ENCODE results near the gene ATP6AP1.

ATP6AP1 gene

DNA sequence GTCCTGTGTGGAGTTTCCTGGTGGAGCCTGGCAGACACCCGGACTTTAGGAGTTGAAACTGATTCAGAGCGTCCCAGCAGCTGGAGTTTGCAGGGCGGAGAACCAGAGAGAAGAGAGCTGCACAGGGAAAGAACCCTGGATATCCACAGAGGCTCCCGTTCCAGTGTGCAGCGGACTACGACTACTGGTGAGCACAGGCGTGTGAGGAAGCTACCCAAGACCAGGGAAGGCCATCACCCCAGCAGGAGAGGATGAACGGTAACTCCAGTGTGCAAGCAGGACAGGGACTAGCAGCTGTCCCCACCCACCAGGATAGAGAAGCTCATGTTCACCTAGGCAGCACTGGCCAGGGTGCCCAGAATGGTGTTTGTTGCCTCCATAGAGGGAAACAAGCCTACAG is 48.3 kb downstream of the ATP6AP1 start:
- no peaks in the 10 kb centered on the region for H3K36me3 ChIP-seq (ENCODE audit: low read length)
- H3F3A ChIP-seq (ENCODE audit: insufficient read depth): peaks cover 18% of the 10 kb centered on the region
- no peak overlapping the region for H3K4me3 ChIP-seq (ENCODE audit: insufficient read depth, low read length, poor library complexity, severe bottlenecking)
- no peak overlapping the region for H2AFZ ChIP-seq (ENCODE audit: low read depth, low read length, severe bottlenecking)
- H4K20me1 ChIP-seq (ENCODE audit: low read depth, low read length): no peaks in the 10 kb centered on the region
- no peak overlapping the region for H3K27ac ChIP-seq (ENCODE audit: low read depth, low read length)
- no peak overlapping the region for H3K9ac ChIP-seq (ENCODE audit: low read length)
- H3K9me3 ChIP-seq (ENCODE audit: insufficient read depth, low read length): no peaks in the 10 kb centered on the region
- H3K27me3 ChIP-seq (ENCODE audit: low read length): no peaks in the 10 kb centered on the region
- no peaks in the 10 kb centered on the region for H3K9me2 ChIP-seq (replicated peaks; ENCODE audit: insufficient read depth, low read length)
- no peaks in the 10 kb centered on the region for H3K79me2 ChIP-seq (ENCODE audit: insufficient read depth, low read length)
- TF ChIP-seq EZH2phosphoT487 (conservative IDR thresholded peaks at IDR 0.05; ENCODE audit: low read length) (no peak), CTCF (IDR thresholded peaks at IDR 0.05; ENCODE audit: insufficient read depth, low read length, poor library complexity, severe bottlenecking) (no peak)
- no peak overlapping the region for H3K4me2 ChIP-seq (ENCODE audit: low read depth, low read length, poor library complexity, severe bottlenecking)

DNA sequence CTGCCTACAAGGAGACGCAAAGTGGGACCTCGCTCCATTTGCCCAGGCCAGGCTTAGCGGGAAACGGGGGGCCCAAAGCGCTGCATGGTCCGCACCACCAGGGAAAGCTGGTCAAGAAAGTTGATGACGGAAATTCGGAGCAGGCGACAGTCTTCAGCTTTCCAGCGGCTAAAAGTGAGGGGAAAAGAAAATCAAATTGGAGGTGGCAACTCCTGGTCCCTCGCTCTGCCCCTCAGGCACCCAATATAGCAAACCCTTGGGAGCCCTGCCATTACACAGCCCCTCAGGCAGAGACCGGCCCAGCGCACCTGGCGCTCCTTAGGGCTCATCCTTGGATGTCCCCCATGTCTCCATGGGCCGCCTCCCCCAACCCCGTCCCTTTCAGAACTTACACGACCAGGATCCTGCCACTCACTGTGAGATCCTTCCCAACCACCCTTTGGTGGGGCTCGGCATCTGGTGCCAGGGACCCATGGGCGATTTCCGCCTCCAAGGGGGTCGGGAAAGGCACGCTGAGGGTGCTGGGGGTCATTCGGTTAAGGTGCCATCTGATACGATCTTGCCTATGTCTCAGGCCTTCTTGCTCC is 49.5 kb downstream of the ATP6AP1 start:
- Histone ChIP-seq H3K9me2 (replicated peaks; ENCODE audit: insufficient read depth, low read length) (no peaks in the 10 kb centered on the region), H3K36me3 (ENCODE audit: low read length) (no peaks in the 10 kb centered on the region), H3K27ac (ENCODE audit: low read depth, low read length) (peak overlapping the region; percentile 88), H3K27me3 (ENCODE audit: low read length) (no peaks in the 10 kb centered on the region), H3F3A (ENCODE audit: insufficient read depth) (peaks cover 20% of the 10 kb centered on the region), H4K20me1 (ENCODE audit: low read depth, low read length) (no peaks in the 10 kb centered on the region), H3K9ac (ENCODE audit: low read length) (peak overlapping the region; percentile 78), H3K4me2 (ENCODE audit: low read depth, low read length, poor library complexity, severe bottlenecking) (peak overlapping the region; percentile 89), H3K4me3 (ENCODE audit: insufficient read depth, low read length, poor library complexity, severe bottlenecking) (peak overlapping the region; percentile 71), H3K79me2 (ENCODE audit: insufficient read depth, low read length) (no peaks in the 10 kb centered on the region), H3K9me3 (ENCODE audit: insufficient read depth, low read length) (no peaks in the 10 kb centered on the region), H2AFZ (ENCODE audit: low read depth, low read length, severe bottlenecking) (no peak overlapping the region)
- TF ChIP-seq EZH2phosphoT487 (conservative IDR thresholded peaks at IDR 0.05; ENCODE audit: low read length) (no peak), CTCF (IDR thresholded peaks at IDR 0.05; ENCODE audit: insufficient read depth, low read length, poor library complexity, severe bottlenecking) (no peak)

DNA sequence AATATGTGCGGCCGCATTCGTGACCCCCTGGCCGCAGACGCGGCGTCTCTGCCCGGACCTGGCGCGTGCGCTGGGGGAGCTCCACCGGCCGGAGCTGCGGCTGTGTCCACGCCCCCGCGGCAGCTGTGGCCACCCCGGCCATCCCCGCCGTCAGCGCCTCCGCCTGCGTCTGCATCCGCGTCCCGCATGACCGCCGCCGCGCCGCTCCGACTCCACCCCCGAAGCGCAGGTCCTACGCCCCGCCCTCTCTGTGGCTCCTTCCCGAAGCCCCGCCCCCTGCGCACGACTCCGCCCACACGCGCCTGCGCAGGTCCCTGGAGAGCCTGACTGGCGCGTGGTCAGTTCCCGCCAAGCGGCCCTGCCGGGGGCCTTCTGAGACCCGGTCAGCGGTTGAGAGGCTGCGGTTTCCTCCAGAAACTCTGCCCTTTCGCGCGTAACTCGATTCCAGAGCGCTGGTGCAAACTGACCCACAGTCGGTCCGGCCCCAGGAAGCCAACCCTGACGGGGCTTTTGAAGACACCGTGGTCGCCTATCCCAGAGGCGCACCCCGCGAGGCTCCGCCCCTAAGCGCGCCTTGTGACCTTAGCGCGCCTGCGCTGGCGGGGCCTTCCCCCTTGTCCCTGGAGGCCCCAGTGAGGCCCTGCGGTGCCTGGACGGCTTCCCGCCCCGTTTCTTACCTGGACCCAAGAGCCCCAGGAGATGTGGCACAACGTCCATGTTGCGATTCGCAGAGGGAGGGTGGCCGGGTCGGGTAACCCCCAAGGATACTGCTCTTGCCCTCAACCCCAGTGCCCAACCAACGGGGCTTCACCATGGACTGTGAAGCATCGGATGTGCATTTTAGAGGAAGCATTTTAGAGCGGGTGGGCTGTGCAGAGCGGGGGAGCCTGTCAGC is 50.5 kb downstream of the ATP6AP1 start, which contains the start of gene LAGE3:
LAGE3 (minus strand) TSS at position 554 of the 895 bp plus-strand sequence; CDS start at position 188, 366 bp downstream.
- H4K20me1 ChIP-seq (ENCODE audit: low read depth, low read length): no peaks in the 10 kb centered on the region
- no peak for TF ChIP-seq EZH2phosphoT487 (conservative IDR thresholded peaks at IDR 0.05; ENCODE audit: low read length)
- no peak for TF ChIP-seq CTCF (IDR thresholded peaks at IDR 0.05; ENCODE audit: insufficient read depth, low read length, poor library complexity, severe bottlenecking)
- H3K79me2 ChIP-seq (ENCODE audit: insufficient read depth, low read length): no peaks in the 10 kb centered on the region
- H3K9ac ChIP-seq (ENCODE audit: low read length): peak within 1 kb of the TSS; percentile 78
- no peaks in the 10 kb centered on the region for H3K9me3 ChIP-seq (ENCODE audit: insufficient read depth, low read length)
- H3K4me3 ChIP-seq (ENCODE audit: insufficient read depth, low read length, poor library complexity, severe bottlenecking): peak within 1 kb of the TSS; percentile 71
- no peaks in the 10 kb centered on the region for H3K9me2 ChIP-seq (replicated peaks; ENCODE audit: insufficient read depth, low read length)
- H3F3A ChIP-seq (ENCODE audit: insufficient read depth): peaks cover 28% of the 10 kb centered on the region
- H3K4me2 ChIP-seq (ENCODE audit: low read depth, low read length, poor library complexity, severe bottlenecking): peak within 1 kb of the TSS; percentile 89
- no peaks in the 10 kb centered on the region for H3K36me3 ChIP-seq (ENCODE audit: low read length)
- H3K27me3 ChIP-seq (ENCODE audit: low read length): no peaks in the 10 kb centered on the region
- H2AFZ ChIP-seq (ENCODE audit: low read depth, low read length, severe bottlenecking): no peak within 1 kb of the TSS
- H3K27ac ChIP-seq (ENCODE audit: low read depth, low read length): peak within 1 kb of the TSS; percentile 88
